ENCODE results near the gene SOX6.

DNA sequence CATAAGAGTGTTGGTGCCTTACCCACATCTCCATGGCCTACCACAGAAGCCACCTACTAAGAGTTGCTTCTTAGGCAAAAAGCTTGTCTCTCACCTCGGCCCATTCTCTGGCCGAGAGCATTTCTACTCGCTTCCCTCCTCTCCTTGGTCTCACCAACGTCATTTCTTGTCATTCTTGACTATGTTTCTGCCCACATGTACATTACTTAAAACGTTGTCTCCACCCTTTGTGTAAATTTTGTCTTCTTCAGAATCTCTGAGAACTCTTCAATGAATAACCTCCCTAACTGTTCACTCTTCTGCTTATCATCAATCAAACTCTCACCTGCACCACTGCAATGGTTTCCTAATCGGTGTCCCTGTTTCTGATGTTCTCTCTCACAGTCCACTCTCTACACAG, 20.1 kb downstream of the SOX6 start:
- no peak for TF ChIP-seq CTCF (conservative IDR thresholded peaks at IDR 0.05; ENCODE audit: low read length)
- no peak for TF ChIP-seq EZH2phosphoT487 (IDR thresholded peaks at IDR 0.05; ENCODE audit: borderline replicate concordance)

All from Loucy (cell line).